Activated CD8-positive, alpha-beta memory T cell treated with anti-CD3 and anti-CD28 coated beads, Interleukin-2, amount 50 U/mL, for 48 hours (primary cell): ENCODE results near the gene OOSP3.
"Not testable (repeated sequence)": the region's sequence is repeated elsewhere in the genome, so short reads cannot be mapped to it uniquely, and the experiment has no call there.

Experiments used
- DNase-seq: peaks from one replicate; pipeline ENCODE4 v3.0.0-alpha.2; 2020

Gene OOSP3

GRCh38 chr11:59877784-59878183 lies 798 bp upstream of the OOSP3 start:
- no peak for DNase-seq

GRCh38 chr11:59879567-59879966 lies 985 bp downstream of the OOSP3 start:
- DNase-seq = no peak

GRCh38 chr11:59883597-59883996 lies 5.0 kb downstream of the OOSP3 start:
- DNase-seq = no peak

GRCh38 chr11:59887156-59887555 lies 8.6 kb downstream of the OOSP3 start:
- not testable (repeated sequence) for DNase-seq

DNA sequence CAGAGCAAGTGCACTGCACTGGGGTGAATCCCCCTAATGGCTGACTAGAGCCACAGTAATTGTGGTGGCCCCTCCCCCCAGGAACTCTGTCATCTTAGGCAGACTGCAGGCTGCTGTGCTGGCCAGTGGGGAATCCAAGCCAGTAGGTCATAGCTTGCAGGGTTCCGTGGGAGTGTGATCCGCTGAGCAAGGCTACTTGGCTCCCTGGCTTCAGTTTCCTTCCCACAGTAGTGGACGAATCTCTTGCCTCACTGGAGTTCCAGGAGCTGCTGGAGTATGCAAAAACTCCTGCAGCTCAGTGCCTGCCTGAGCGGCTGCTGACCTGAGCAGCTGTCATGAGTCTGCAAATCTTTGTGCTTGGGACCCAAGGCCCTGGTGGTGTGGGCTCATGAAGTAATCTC lies 13.2 kb downstream of the OOSP3 start:
- DNase-seq = no peak

DNA sequence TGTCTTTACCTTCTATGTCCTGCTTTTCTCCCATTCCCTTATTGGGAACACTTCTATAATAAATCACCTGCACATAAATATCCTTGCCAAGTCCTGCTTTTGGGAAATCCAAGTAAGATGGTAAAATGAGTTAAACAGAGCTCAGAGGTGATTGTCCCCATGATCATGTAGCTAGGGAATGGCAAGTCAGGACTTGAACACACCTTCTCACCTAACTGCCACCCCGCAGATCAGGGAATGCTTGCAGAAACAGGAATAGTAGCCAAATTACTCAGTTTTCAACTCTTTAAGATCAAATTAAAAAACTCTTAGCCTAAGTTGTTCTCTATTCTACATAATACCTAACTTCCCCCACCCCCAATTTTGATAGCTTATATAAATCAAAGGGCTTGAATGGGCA lies 16.0 kb downstream of the OOSP3 start:
- DNase-seq = no peak

- DNase-seq = no peak
Measured at GRCh38 chr11:59898046-59898445, 19.5 kb downstream of the OOSP3 start.

DNA sequence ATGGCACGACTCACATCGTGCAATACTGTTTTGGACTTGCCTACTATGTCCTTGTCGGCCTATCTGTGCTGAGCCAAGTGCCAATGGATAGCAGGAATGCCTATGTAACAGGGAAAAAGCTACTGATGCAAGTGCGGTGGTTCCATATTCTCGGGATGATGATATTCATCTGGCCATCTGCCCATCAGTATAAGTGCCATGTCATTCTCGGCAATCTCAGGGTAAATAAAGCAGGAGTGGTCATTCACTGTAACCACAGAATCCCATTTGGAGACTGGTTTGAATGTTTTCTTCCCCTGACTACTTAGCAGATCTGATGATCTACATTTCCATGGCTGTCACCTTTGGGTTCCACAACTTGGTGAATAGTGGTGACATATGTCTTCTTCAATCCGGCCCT lies 20.1 kb downstream of the OOSP3 start:
- DNase-seq = no peak

GRCh38 chr11:59899532-59899931 lies 20.9 kb downstream of the OOSP3 start:
- DNase-seq = no peak

DNA sequence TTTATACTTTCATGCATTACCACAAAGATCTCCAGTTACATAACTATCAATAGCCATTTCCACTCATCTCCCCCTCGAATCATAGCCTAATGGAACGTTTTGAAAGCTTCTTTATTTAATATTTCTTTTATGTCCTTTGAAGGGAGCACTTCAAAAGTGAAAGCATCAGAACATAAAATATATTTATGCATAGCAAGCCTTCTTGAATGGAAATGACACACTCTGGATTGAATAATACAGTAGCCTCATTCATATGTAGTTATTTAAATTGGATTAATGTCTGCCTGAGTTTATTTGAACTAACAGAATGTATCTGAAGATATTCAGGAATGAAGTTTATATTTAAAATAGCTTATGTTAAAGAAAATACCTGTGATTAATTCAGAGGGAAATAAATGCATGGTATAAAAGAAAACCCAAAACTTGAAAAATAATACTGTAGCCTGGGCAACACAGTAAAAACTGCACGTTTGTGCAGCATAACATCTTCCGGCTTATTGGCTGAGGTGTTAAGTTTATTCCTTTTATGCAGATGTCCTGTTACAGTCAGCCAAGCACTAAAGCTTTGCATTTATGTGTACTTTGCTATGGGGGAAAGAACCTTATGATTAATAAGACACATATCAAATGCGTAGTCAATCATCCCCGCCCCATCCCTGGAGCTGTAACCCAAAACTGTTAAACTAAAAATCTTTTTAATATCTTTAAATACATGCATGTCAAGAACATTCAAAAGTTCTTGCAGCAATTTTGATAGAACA lies 22.0 kb downstream of the OOSP3 start:
- DNase-seq = no peak

DNA sequence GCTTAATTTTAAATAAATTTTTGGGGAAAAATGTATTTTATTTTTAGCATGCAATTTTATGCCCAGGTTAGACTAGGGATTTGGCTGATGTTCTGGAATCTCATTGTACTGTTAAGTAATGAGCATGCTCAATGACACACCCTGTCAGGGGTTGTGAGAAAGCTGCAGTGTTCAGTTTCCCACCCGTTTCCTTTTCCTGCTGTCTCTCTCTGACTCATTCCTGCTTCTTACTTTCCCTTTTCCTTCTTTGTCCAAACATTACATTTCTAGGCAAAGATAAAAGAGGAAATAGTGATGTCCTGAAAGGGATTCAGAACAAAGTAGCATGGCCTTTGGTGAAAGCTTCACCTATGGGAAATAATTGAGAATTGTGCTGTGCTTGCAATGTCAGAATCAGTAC lies 22.7 kb downstream of the OOSP3 start:
- no peak for DNase-seq

DNA sequence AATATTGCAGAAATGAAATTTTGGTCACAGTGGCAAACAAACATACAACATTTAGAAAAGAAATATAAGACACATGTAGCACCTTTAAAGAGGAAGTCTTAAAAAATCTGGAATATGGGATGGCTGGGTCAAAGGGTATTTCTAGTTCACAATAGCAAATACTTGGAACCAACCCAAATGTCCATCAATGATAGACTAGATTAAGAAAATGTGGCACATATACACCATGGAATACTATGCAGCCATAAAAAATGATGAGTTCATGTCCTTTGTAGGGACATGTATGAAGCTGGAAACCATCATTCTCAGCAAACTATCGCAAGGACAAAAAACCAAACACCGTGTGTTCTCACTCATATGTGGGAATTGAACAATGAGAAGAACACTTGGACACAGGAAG lies 25.0 kb downstream of the OOSP3 start:
- DNase-seq = not testable (repeated sequence)

DNA sequence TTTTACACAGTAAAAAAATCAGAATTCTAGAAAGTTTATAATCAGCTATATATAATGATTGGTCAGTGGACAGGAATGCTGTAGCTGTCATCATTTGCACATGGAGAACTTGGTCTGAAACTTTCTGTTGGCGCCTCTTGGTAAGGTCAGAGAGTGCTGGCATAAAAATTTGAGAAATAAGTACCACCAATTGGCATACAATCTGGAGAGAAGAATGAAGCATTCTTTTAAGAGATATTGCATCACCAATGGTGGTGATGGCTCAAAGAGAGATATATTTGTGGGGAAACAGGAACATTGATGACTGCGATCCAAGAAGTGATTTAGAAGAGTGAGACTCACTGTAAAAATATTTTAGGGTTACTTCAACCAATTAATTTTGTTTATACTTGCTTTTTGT lies 39.9 kb downstream of the OOSP3 start:
- no peak for DNase-seq

- DNase-seq = no peak
Measured at GRCh38 chr11:59918987-59919589, 40.5 kb downstream of the OOSP3 start.

DNA sequence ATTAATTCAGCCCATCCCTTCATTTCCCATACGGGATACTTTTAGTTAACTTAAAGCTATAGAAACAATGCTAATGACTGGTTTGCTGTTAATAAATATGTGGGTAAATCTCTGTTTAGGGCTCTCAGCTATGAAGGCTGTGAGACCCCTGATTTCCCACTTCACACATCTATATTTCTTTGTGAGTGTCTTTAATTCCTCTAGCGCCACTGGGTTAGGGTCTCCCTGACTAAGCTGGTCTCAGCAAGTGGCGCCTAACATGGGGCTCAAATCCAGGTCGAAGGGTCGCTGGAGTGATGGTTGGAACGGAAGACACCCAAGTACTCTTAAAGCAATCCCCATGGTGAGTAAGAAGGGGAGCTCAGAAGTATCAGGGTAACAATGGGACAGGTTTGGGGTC lies 45.2 kb downstream of the OOSP3 start:
- no peak for DNase-seq

GRCh38 chr11:59931688-59932087 lies 53.1 kb downstream of the OOSP3 start:
- DNase-seq = no peak

DNA sequence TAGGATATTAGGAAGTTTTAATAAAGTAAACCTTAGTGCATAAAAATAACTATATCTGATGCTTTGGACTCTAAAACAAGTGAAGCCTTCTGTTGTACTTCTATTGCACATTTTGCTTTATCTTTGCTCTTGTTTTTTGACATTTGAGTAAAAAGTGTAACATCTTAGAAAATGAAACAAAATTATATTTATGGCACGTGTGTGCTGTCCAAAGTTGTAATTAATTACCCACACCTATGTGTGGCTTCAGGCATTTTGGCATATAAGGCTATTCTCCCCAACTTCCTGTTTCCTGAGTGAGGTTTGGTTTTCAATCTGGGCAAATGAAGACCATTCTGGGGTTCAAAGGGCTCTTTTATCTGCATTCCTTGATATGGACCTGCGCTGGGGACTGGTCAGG lies 59.5 kb downstream of the OOSP3 start, which contains the start of gene OOSP1:
TSS of gene OOSP1 (plus strand) at position 301 of the 400 bp plus-strand sequence. CDS start at position 324, 23 bp downstream.
- DNase-seq = no peak

DNA sequence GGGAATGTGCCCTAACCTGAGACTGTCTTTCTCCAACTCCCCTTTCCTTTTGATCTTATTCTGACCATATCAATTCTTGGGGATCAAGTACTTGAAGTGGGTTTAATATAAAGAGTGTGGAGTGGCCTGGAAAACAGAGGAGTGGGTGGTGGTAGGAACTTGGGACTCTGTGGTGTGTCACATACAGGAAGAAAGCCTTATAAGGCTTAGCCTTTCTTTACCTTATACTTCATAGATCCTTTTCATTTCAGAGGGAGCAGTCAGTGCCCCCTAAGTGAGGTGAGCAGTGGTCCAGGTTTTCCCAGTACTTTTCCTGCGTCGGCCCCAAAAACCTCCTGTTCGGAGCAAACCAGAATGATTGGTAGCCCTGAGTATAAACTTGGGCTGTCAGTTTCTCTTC lies 60.1 kb downstream of the OOSP3 start:
- no peak for DNase-seq

- no peak for DNase-seq
Measured at GRCh38 chr11:59939482-59939881, 60.9 kb downstream of the OOSP3 start.

DNA sequence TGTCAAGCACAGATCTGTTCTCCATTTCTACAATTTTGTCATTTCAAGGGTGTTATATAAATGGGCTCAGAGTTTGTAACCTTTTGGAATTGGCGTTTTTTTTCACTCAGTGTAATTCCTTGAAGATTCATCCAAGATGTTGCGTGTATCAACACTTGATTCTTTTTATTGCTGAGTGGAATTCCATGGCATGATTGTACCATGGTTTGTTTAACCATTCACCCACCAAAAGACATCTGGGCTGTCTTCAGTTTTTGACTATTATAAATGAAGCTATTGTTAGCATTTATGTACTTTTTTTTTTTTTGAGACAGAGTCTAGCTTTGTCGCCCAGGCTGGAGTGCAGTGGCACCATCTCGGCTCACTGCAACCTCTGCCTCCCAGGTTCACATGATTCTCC lies 62.5 kb downstream of the OOSP3 start:
- DNase-seq = no peak

- no peak for DNase-seq
Measured at GRCh38 chr11:59943997-59944714, 65.6 kb downstream of the OOSP3 start.

- DNase-seq = no peak
Measured at GRCh38 chr11:59944720-59945119, 66.1 kb downstream of the OOSP3 start.
